AG09319 (cell line): ENCODE measurements around the gene BAIAP2.

Experiments used
- DNase-seq: peaks from one replicate; pipeline ENCODE4 v3.0.0-alpha.2; 2010; ENCODE audit warnings: low read depth; ENCODE audit errors: extremely low read depth
- CTCF ChIP-seq: IDR thresholded peaks from 2 replicates; pipeline ENCODE4 v1.5.1; 2011; ENCODE audit warnings: low read depth, mild to moderate bottlenecking, inconsistent platforms, low read length, moderate library complexity

The BAIAP2 gene

GRCh38 chr17:81131486-81132196 lies 96.7 kb downstream of the BAIAP2 start:
- no peak for DNase-seq
- no peak for TF ChIP-seq CTCF

GRCh38 chr17:81132197-81132540 lies 97.2 kb downstream of the BAIAP2 start:
- no peak for TF ChIP-seq CTCF
- DNase-seq: no peak

GRCh38 chr17:81132770-81133723 lies 98.1 kb downstream of the BAIAP2 start:
- DNase-seq: no peak
- no peak for TF ChIP-seq CTCF

DNA sequence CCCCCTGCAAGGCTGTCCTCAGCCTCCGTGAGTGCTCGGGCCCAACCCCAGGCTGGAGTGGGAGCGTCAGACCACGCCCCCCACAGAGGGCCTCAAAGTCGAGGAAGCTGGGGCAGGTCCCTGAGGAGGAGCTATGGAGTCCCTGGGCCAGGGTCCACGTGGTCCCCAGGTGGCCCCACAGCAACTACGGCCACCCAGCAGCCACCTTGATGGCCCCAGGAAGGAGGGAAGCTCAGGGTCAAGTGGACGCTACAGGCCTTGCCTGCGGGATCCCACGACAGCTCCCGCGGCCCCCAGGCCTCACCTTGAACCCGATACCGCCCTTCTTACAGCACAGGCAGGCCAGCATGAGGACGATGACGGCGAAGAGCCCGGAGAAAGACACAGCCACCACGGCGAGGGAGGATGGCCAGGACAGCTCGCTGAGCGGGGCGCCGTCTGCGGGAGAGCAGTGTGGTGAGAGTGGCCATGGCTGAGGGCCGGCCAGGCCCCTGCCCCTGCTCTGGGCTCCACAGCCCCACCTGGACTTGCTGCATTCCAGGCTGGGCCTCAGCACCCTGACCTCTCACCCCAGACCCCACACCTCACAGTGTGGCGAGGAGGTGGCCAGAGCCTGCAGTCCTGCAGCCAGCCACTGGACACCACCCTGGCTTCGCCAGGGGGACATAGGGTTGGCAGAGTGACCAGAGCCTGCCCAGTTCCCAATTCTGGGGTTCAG lies 99.3 kb downstream of the BAIAP2 start:
- TF ChIP-seq CTCF: no peak
- no peak for DNase-seq

- no peak for TF ChIP-seq CTCF
- DNase-seq: no peak
Measured at GRCh38 chr17:81135505-81136278, 100.7 kb downstream of the BAIAP2 start.

- no peak for TF ChIP-seq CTCF
- no peak for DNase-seq
Measured at GRCh38 chr17:81136366-81136765, 101.4 kb downstream of the BAIAP2 start.
